Naive B cell (primary cell): ENCODE measurements around the gene LRCH1. TPM values are rescaled to one million over a fixed set of nuclear protein-coding genes. Genes with fewer than 3 reads are reported as not detected.

Experiments
- ATAC-seq, 2 donors: fragments of 150-1000 bp; cut with Tn5 transposase; 2 replicates each; pipeline ENCODE4 v1.10.0; 2021; ENCODE audit warnings: low read depth in 2 of 2, mild to moderate bottlenecking in 2 of 2, moderate library complexity in 2 of 2
- DNase-seq: peaks from one replicate; pipeline ENCODE4 v3.0.0; 2022
- H3K27ac Mint-ChIP-seq, 6 donors: one replicate each; pipeline ENCODE4 v1.8.0; 2020 to 2022; ENCODE audit warnings: mild to moderate bottlenecking in 6 of 6, mixed read lengths in 6 of 6, moderate library complexity in 5 of 6, inconsistent platforms in 2 of 6
- H3K27me3 Mint-ChIP-seq, 3 donors: one replicate each; pipeline ENCODE4 v1.8.0; 2021 to 2022; ENCODE audit warnings: mixed read lengths in 3 of 3, mild to moderate bottlenecking in 1 of 3
- H3K36me3 Mint-ChIP-seq, 2 donors: one replicate each; pipeline ENCODE4 v1.8.0; 2020 to 2022; ENCODE audit warnings: mixed read lengths in 2 of 2, inconsistent platforms in 1 of 2, mild to moderate bottlenecking in 1 of 2
- H3K4me1 Mint-ChIP-seq, 3 donors: one replicate each; pipeline ENCODE4 v1.8.0; 2020 to 2022; ENCODE audit warnings: mixed read lengths in 3 of 3, inconsistent platforms in 1 of 3, mild to moderate bottlenecking in 1 of 3, moderate library complexity in 1 of 3
- H3K4me3 Mint-ChIP-seq, 8 donors: one replicate each; pipeline ENCODE4 v1.8.0; 2020 to 2022; ENCODE audit warnings: mild to moderate bottlenecking in 8 of 8, mixed read lengths in 8 of 8, moderate library complexity in 8 of 8, inconsistent platforms in 2 of 8
- H3K9me3 Mint-ChIP-seq, 7 donors: one replicate each; pipeline ENCODE4 v1.8.0; 2020 to 2022; ENCODE audit warnings: mixed read lengths in 7 of 7, mild to moderate bottlenecking in 5 of 7, inconsistent platforms in 2 of 7, moderate library complexity in 1 of 7
- polyA plus RNA-seq, 6 donors: library from polyadenylated mRNA; unstranded; fragments of 300-500 nt; fragmentation: Illumina TruSeq; gene quantifications; one replicate each; pipeline ENCODE4 v1.2.3, GENCODE V29; 2021; ENCODE audit warnings: low read depth in 6 of 6

Gene LRCH1
- polyA plus RNA-seq, 6 donors from 2014 or later, result 6.9 to 14.0 (median 9.8) TPM

- Mint-ChIP-seq H3K4me3 (peak overlapping the region in 6 of 8 donors; percentile 10 to 84 (median 52)), H3K9me3 (no peaks in the 10 kb centered on the region), H3K36me3 (no peaks in the 10 kb centered on the region), H3K4me1 (peaks cover 80 to 98% (median 90%) of the 10 kb centered on the region in 3 donors), H3K27me3 (no peaks in the 10 kb centered on the region), H3K27ac (peak overlapping the region in 5 of 6 donors; percentile 12 to 68 (median 58))
- DNase-seq, result no peak
- ATAC-seq, result no peak
Observed at GRCh38 chr13:46620029-46620428, 67.1 kb downstream of the LRCH1 start.

DNA sequence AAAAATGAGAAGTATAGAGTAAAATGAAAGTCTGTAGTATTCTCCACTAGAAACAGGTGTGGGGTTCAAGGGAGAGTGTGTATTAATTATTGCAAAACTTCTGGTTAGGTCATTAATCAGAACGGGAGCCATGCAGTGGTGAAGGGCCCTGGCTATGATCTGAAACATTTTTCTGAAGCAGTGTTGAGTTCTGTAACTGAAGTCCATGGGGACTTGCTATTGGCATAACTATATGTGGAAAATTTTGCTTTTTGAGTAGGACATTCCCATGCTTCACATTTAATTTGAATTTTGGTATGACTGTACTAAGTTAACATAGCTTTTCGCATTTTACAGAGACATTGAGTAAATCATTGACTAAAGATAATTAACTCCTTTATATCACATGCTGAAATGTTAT is 67.5 kb downstream of the LRCH1 start:
- H3K9me3 Mint-ChIP-seq, result no peaks in the 10 kb centered on the region
- peaks cover 83 to 98% (median 91%) of the 10 kb centered on the region in 3 donors for H3K4me1 Mint-ChIP-seq
- H3K27me3 Mint-ChIP-seq, result no peaks in the 10 kb centered on the region
- peak overlapping the region in 6 of 8 donors; percentile 10 to 84 (median 52) for H3K4me3 Mint-ChIP-seq
- peak overlapping the region in 3 of 6 donors; percentile 22 to 58 (median 36) for H3K27ac Mint-ChIP-seq
- no peaks in the 10 kb centered on the region for H3K36me3 Mint-ChIP-seq
- DNase-seq (no peak), ATAC-seq (no peak)

DNA sequence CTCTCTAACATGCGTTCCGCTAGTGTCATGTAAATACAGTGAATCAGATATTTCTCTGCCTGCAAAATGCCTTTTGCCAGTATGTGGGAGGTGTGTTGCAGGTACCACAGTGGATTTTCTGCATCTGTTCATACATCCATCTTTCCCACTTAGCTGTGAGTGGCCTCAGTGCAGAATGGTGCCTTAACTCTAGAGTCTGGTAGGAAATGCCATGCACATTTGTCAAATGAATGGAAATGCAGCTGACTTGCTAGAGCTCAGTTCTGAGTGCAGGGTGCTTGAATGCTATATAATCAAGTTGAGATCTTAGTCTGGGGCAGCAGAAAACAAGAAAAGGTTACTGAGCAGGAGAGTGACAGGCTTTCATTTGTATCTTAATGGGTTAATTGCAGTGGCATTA is 68.2 kb downstream of the LRCH1 start:
- no peak for DNase-seq
- Mint-ChIP-seq H3K4me3 (no peak overlapping the region), H3K27me3 (no peaks in the 10 kb centered on the region), H3K36me3 (no peaks in the 10 kb centered on the region), H3K4me1 (peaks cover 83 to 98% (median 91%) of the 10 kb centered on the region in 3 donors), H3K27ac (peak overlapping the region in 1 of 6 donors; percentile 43), H3K9me3 (no peaks in the 10 kb centered on the region)
- ATAC-seq, result no peak

DNA sequence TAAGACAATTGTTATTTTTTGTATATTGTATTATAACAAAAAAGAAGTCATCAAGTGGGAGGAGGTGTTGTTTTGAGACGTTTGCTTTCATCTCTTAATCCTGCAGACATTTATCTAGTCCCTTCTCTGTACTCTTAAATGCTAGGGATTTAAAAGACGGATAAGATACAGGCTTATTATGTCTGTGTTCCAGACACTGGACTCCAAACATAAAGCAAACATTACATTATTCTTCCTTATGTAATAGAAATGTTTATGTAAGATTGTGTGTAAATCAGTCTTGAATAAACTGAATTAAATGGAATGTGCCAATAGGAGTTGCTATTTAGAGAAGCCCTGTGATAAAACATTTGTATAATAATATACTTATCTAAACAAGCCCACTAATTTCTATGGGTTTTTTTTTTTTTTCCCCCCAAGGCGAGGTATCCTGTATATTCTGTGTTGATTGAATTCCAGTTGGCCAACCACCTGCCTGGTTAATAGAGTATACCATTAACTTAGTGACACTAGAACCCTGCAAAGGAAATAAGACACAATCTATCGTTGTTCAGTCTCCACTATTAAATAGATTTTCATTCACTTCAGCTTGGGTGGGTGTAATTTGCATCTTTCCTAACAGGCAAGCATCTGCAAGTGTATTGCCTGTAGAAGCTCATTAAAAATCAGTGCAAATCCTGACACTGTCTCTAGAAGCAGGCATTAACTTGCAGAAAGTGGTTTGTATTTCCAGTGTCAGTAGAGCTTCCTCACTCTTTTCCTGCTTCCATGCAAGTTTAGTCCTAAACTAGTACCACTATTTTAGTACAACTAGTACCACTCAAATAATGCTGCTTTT is 69.0 kb downstream of the LRCH1 start:
- Mint-ChIP-seq H3K4me1 (peaks cover 79 to 97% (median 91%) of the 10 kb centered on the region in 3 donors), H3K4me3 (peak overlapping the region in 3 of 8 donors; percentile 4 to 32 (median 28)), H3K36me3 (no peaks in the 10 kb centered on the region), H3K27me3 (no peaks in the 10 kb centered on the region), H3K9me3 (no peaks in the 10 kb centered on the region), H3K27ac (peak overlapping the region in 2 of 6 donors; percentile 8 to 32)
- ATAC-seq (no peak), DNase-seq (no peak)

GRCh38 chr13:46622630-46623256 is 69.8 kb downstream of the LRCH1 start:
- peaks cover 80 to 95% (median 90%) of the 10 kb centered on the region in 3 donors for H3K4me1 Mint-ChIP-seq
- no peaks in the 10 kb centered on the region for H3K36me3 Mint-ChIP-seq
- no peak for ATAC-seq
- H3K4me3 Mint-ChIP-seq, result peak overlapping the region in 2 of 8 donors; percentile 28 to 32
- H3K9me3 Mint-ChIP-seq, result no peaks in the 10 kb centered on the region
- H3K27me3 Mint-ChIP-seq, result no peaks in the 10 kb centered on the region
- H3K27ac Mint-ChIP-seq, result peak overlapping the region in 4 of 6 donors; percentile 2 to 76 (median 40)
- no peak for DNase-seq

DNA sequence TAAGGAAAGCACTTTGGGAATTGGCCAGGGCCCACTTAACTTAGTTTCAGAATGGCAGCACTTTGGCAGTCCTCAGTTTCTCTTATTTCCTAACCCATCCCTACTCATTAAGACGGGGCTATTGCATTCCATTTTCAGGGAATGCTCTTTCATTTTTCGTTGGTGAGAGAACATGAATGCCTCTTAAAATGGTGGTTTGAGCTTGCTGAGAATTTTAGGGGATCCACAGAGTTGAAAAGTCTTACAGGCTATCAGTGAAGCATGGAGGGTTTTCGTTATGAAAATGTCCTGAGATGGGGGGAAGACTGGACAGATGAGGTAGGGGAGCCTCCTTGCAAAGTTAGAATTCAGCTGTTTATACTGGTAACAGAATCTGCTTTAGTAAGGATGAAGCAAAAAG is 71.4 kb downstream of the LRCH1 start:
- H3K36me3 Mint-ChIP-seq, result no peaks in the 10 kb centered on the region
- DNase-seq, result no peak
- peak; percentile 36 to 55 for ATAC-seq
- no peaks in the 10 kb centered on the region for H3K27me3 Mint-ChIP-seq
- H3K27ac Mint-ChIP-seq, result peak overlapping the region in 5 of 6 donors; percentile 15 to 92 (median 56)
- H3K4me3 Mint-ChIP-seq, result peak overlapping the region in 4 of 8 donors; percentile 13 to 66 (median 33)
- H3K9me3 Mint-ChIP-seq, result no peaks in the 10 kb centered on the region
- peaks cover 72 to 94% (median 82%) of the 10 kb centered on the region in 3 donors for H3K4me1 Mint-ChIP-seq

DNA sequence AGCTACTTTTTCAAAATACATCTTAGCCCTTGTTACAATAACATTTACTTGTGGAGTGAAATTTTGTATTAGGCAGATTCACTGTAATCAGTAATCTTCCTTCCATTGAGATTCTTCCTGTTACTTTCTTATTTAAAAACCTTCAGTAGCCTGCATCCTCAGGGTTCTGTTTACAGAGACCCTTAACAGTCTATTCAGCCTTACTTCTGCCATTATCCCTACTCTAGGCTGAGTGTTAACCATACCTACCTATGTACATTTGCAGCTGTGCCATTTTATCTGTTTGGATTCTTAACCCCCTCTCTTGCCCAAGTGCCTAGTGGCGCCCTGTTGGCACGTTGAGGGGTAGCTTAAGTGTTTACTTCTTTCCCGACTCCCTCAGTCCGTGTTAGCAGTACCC is 71.9 kb downstream of the LRCH1 start:
- ATAC-seq (no peak), DNase-seq (no peak)
- Mint-ChIP-seq H3K36me3 (no peaks in the 10 kb centered on the region), H3K27me3 (no peaks in the 10 kb centered on the region), H3K4me1 (peaks cover 72 to 94% (median 83%) of the 10 kb centered on the region in 3 donors), H3K4me3 (peak overlapping the region; percentile 7 to 66 (median 27)), H3K27ac (peak overlapping the region; percentile 28 to 92 (median 62)), H3K9me3 (no peaks in the 10 kb centered on the region)

- ATAC-seq, result no peak
- Mint-ChIP-seq H3K27me3 (no peaks in the 10 kb centered on the region), H3K9me3 (no peaks in the 10 kb centered on the region), H3K4me1 (peaks cover 65 to 92% (median 81%) of the 10 kb centered on the region in 3 donors), H3K36me3 (no peaks in the 10 kb centered on the region), H3K4me3 (peak overlapping the region in 2 of 8 donors; percentile 9 to 47), H3K27ac (peak overlapping the region in 5 of 6 donors; percentile 54 to 87 (median 80))
- no peak for DNase-seq
Observed at GRCh38 chr13:46627462-46627861, 74.5 kb downstream of the LRCH1 start.

GRCh38 chr13:46628622-46629365 is 75.8 kb downstream of the LRCH1 start:
- Mint-ChIP-seq H3K36me3 (no peaks in the 10 kb centered on the region), H3K27me3 (no peaks in the 10 kb centered on the region), H3K4me3 (no peak overlapping the region), H3K27ac (peak overlapping the region in 5 of 6 donors; percentile 4 to 87 (median 80)), H3K9me3 (no peaks in the 10 kb centered on the region), H3K4me1 (peaks cover 61 to 88% (median 78%) of the 10 kb centered on the region in 3 donors)
- DNase-seq (no peak), ATAC-seq (no peak)

DNA sequence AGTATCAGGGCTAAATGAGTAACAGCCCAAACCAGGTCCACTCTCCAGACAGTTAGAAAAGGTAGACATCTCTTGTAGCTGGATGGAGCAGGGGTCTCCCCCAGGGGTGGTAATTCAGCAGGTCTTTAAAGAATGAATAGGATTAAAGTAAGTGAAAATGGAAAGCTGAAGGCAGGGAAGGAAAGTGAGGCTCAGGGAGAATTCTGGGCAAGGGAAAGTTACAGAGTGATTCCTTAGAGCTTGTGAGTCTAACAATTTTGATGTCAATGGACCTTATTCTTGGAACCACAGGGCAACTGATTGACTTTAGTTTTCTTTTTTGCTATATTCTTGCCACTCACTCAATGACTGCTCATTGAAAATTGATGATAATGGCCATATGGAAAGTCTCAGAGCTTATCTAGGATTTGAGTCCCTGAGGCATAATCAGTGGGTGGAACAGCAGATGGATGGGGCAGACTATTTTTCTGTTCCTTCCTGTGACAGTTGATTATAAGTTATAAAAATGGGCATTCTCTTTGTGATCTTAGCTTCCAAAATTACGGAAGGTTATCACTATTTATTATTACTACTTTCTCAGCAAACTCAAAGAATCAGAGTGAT is 76.9 kb downstream of the LRCH1 start:
- peaks cover 5 to 9% of the 10 kb centered on the region in 2 donors for H3K36me3 Mint-ChIP-seq
- peaks cover 0 to 4% (median 0%) of the 10 kb centered on the region in 7 donors for H3K9me3 Mint-ChIP-seq
- peak overlapping the region in 4 of 8 donors; percentile 45 to 62 (median 48) for H3K4me3 Mint-ChIP-seq
- ATAC-seq (no peak), DNase-seq (no peak)
- H3K27ac Mint-ChIP-seq, result peak overlapping the region in 5 of 6 donors; percentile 59 to 87 (median 86)
- no peaks in the 10 kb centered on the region for H3K27me3 Mint-ChIP-seq
- peaks cover 62 to 88% (median 78%) of the 10 kb centered on the region in 3 donors for H3K4me1 Mint-ChIP-seq

DNA sequence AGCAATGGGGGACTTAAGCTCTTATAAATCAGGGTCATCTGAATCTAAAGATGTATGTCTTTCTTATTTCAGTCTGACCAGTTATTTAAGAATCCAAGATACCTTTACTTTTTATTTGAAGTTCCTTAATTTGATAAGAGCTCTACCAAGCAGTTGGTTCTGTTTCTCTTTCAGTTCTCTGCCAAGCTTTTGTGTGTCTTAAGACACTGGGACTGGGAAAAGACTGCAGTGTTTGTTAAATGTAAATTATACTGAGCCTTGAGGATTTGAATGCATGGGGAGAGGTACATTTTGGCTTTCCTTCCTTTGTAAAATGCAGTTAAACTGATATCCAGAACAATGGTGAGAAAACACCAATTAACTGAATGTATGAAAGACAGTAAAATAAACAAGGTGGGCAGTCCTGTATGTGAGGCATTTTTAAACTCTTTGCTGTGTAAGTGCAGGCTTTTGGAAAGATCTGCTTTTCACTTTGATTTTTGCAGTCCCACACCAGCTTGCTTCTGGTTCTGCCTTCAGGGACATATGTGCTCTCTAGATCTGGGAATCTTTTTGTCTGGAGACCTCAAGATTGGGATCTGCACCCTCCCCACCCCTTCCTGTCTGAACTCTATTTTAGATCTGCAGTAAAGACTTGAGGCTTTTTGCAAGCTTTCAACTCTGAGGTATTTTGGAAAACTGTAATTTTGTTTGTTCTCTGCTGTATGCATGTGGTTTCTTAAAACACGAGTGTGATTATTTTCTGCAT is 77.6 kb downstream of the LRCH1 start:
- DNase-seq, result peak; percentile 12
- H3K9me3 Mint-ChIP-seq, result peaks cover 0 to 4% (median 0%) of the 10 kb centered on the region in 7 donors
- H3K27me3 Mint-ChIP-seq, result no peaks in the 10 kb centered on the region
- ATAC-seq, result peak; percentile 71 to 76
- peaks cover 60 to 88% (median 77%) of the 10 kb centered on the region in 3 donors for H3K4me1 Mint-ChIP-seq
- peak overlapping the region in 6 of 8 donors; percentile 4 to 62 (median 44) for H3K4me3 Mint-ChIP-seq
- peak overlapping the region; percentile 59 to 87 (median 83) for H3K27ac Mint-ChIP-seq
- H3K36me3 Mint-ChIP-seq, result peaks cover 5 to 12% of the 10 kb centered on the region in 2 donors

- DNase-seq, result no peak
- H3K4me3 Mint-ChIP-seq, result peak overlapping the region in 5 of 8 donors; percentile 12 to 62 (median 45)
Observed at GRCh38 chr13:46631179-46631542, 78.2 kb downstream of the LRCH1 start.

More at GRCh38 chr13:46631179-46631542, 78.2 kb downstream of the LRCH1 start:
- ATAC-seq, result no peak
- Mint-ChIP-seq H3K9me3 (peaks cover 0 to 4% (median 0%) of the 10 kb centered on the region in 7 donors), H3K27me3 (no peaks in the 10 kb centered on the region), H3K36me3 (peaks cover 5 to 17% of the 10 kb centered on the region in 2 donors), H3K4me1 (peaks cover 58 to 86% (median 76%) of the 10 kb centered on the region in 3 donors), H3K27ac (peak overlapping the region in 2 of 6 donors; percentile 60 to 87)
